ENCODE measurements around the gene ITGAE. TPM values are rescaled to one million over a fixed set of nuclear protein-coding genes. Genes with fewer than 3 reads are reported as not detected.
"Not testable (repeated sequence)": the region's sequence is repeated elsewhere in the genome, so short reads cannot be mapped to it uniquely, and the experiment has no call there.

The ITGAE gene
- total and polyA plus RNA-seq, 2 donors from 2014 or later = 16.5 to 46.3 TPM

- Histone ChIP-seq H3K4me3 (ENCODE audit: low read length in 3 of 3) (peak overlapping the region; percentile 31 to 86 (median 70)), H3K27me3 (ENCODE audit: control insufficient read depth, insufficient read depth, low read length) (no peaks in the 10 kb centered on the region), H3K9me3 (ENCODE audit: control insufficient read depth in 2 of 3, insufficient read depth in 1 of 3, low read length in 3 of 3) (no peaks in the 10 kb centered on the region), H3K36me3 (ENCODE audit: control insufficient read depth in 2 of 3, insufficient read depth in 3 of 3, low read length in 3 of 3) (peaks cover 0 to 10% (median 2%) of the 10 kb centered on the region in 3 donors), H3K9ac (ENCODE audit: low read length in 3 of 3) (peak overlapping the region; percentile 6 to 82 (median 21)), H3K27ac (ENCODE audit: low read depth in 2 of 2, low read length in 2 of 2) (no peak overlapping the region), H3K4me1 (ENCODE audit: control insufficient read depth in 2 of 3, insufficient read depth in 2 of 3, low read depth in 1 of 3, low read length in 3 of 3) (no peaks in the 10 kb centered on the region)
- intact Hi-C loops (cut with DNase I) = loop anchor here (10.0 kb wide), 1 partner anchor 110 kb away; no protein-coding TSS in a partner anchor
- DNase-seq (peak in 2 of 5 donors; percentile 42 to 56), FAIRE-seq (no peak)
- no peak for TF ChIP-seq CTCF (IDR thresholded peaks at IDR 0.05; ENCODE audit: borderline replicate concordance, extremely low read depth, insufficient read depth)
Measured at GRCh38 chr17:3845291-3845620, 44.3 kb upstream of the ITGAE start.

GRCh38 chr17:3844556-3844955 lies 43.6 kb upstream of the ITGAE start:
- Histone ChIP-seq H3K36me3 (ENCODE audit: control insufficient read depth in 2 of 3, insufficient read depth in 3 of 3, low read length in 3 of 3) (peaks cover 4 to 17% (median 5%) of the 10 kb centered on the region in 3 donors), H3K4me3 (ENCODE audit: low read length in 3 of 3) (peak overlapping the region in 1 of 3 donors; percentile 86), H3K9ac (ENCODE audit: low read length in 3 of 3) (peak overlapping the region in 1 of 3 donors; percentile 82)
- not testable (repeated sequence) for H3K27me3 ChIP-seq (ENCODE audit: control insufficient read depth, insufficient read depth, low read length); H3K27ac ChIP-seq (ENCODE audit: low read depth in 2 of 2, low read length in 2 of 2); FAIRE-seq; H3K4me1 ChIP-seq (ENCODE audit: control insufficient read depth in 2 of 3, insufficient read depth in 2 of 3, low read depth in 1 of 3, low read length in 3 of 3); H3K9me3 ChIP-seq (ENCODE audit: control insufficient read depth in 2 of 3, insufficient read depth in 1 of 3, low read length in 3 of 3); DNase-seq
- intact Hi-C loops (cut with DNase I) = loop anchor here (10.0 kb wide), 1 partner anchor 110 kb away; no protein-coding TSS in a partner anchor

GRCh38 chr17:3843935-3844516 lies 43.0 kb upstream of the ITGAE start:
- TF ChIP-seq CTCF (IDR thresholded peaks at IDR 0.05; ENCODE audit: borderline replicate concordance, extremely low read depth, insufficient read depth) = peak; percentile 40
- Histone ChIP-seq H3K4me3 (ENCODE audit: low read length in 3 of 3) (no peak overlapping the region), H3K9ac (ENCODE audit: low read length in 3 of 3) (no peak overlapping the region), H3K9me3 (ENCODE audit: control insufficient read depth in 2 of 3, insufficient read depth in 1 of 3, low read length in 3 of 3) (no peaks in the 10 kb centered on the region), H3K36me3 (ENCODE audit: control insufficient read depth in 2 of 3, insufficient read depth in 3 of 3, low read length in 3 of 3) (peaks cover 4 to 19% (median 6%) of the 10 kb centered on the region in 3 donors), H3K27ac (ENCODE audit: low read depth in 2 of 2, low read length in 2 of 2) (no peak overlapping the region), H3K27me3 (ENCODE audit: control insufficient read depth, insufficient read depth, low read length) (no peaks in the 10 kb centered on the region), H3K4me1 (ENCODE audit: control insufficient read depth in 2 of 3, insufficient read depth in 2 of 3, low read depth in 1 of 3, low read length in 3 of 3) (no peaks in the 10 kb centered on the region)
- DNase-seq (peak in 2 of 5 donors; percentile 19 to 37), FAIRE-seq (no peak)
- intact Hi-C loops (cut with DNase I) = loop anchor here (10.0 kb wide), 1 partner anchor 109 kb away; no protein-coding TSS in a partner anchor

- H3K9me3 ChIP-seq (ENCODE audit: control insufficient read depth in 2 of 3, insufficient read depth in 1 of 3, low read length in 3 of 3) = no peaks in the 10 kb centered on the region
- FAIRE-seq = no peak
- H3K4me1 ChIP-seq (ENCODE audit: control insufficient read depth in 2 of 3, insufficient read depth in 2 of 3, low read depth in 1 of 3, low read length in 3 of 3) = peaks cover 0 to 5% (median 0%) of the 10 kb centered on the region in 3 donors
- no peak overlapping the region for H3K27ac ChIP-seq (ENCODE audit: low read depth in 2 of 2, low read length in 2 of 2)
- intact Hi-C loops (cut with DNase I) = no loop called here
- no peak overlapping the region for H3K9ac ChIP-seq (ENCODE audit: low read length in 3 of 3)
- no peak overlapping the region for H3K4me3 ChIP-seq (ENCODE audit: low read length in 3 of 3)
- TF ChIP-seq CTCF (IDR thresholded peaks at IDR 0.05; ENCODE audit: borderline replicate concordance, extremely low read depth, insufficient read depth) = no peak
- DNase-seq = no peak
- H3K27me3 ChIP-seq (ENCODE audit: control insufficient read depth, insufficient read depth, low read length) = no peaks in the 10 kb centered on the region
- H3K36me3 ChIP-seq (ENCODE audit: control insufficient read depth in 2 of 3, insufficient read depth in 3 of 3, low read length in 3 of 3) = peaks cover 6 to 37% (median 11%) of the 10 kb centered on the region in 3 donors
Measured at GRCh38 chr17:3838206-3838605, 37.2 kb upstream of the ITGAE start.

Measured in kidney (tissue), 14 donors.